SU-DHL-6 (cell line): ENCODE results near the gene NPAP1.

ENCODE experiments used
- H2AFZ ChIP-seq: fragments of 200-600 bp; sonication (generic); 2 replicates; pipeline ENCODE4 v1.6.1; 2014; ENCODE audit warnings: low read depth, mild to moderate bottlenecking, moderate library complexity, mixed read lengths, antibody characterized with exemption, low read length; ENCODE audit not compliant: severe bottlenecking
- H3F3A ChIP-seq: fragments of 200-600 bp; shearing (Covaris generic); 2 replicates; pipeline ENCODE4 v1.6.0; 2016; ENCODE audit warnings: antibody characterized with exemption, mild to moderate bottlenecking; ENCODE audit not compliant: insufficient read depth
- H3K27ac ChIP-seq: fragments of 200-600 bp; sonication (generic); 2 replicates; pipeline ENCODE4 v1.5.1; 2016; ENCODE audit warnings: low read depth, mild to moderate bottlenecking, low read length, moderate library complexity, mixed read lengths
- H3K27me3 ChIP-seq: fragments of 200-600 bp; sonication (generic), shearing (Covaris generic); 2 replicates; pipeline ENCODE4 v1.6.0; 2014; ENCODE audit warnings: mild to moderate bottlenecking, low read length
- H3K36me3 ChIP-seq: fragments of 200-600 bp; sonication (generic); 2 replicates; pipeline ENCODE4 v1.6.1; 2014; ENCODE audit warnings: mild to moderate bottlenecking, low read length, mixed read lengths
- H3K4me2 ChIP-seq: fragments of 300-600, 200-600 bp; shearing (Covaris generic), sonication (generic); 2 replicates; pipeline ENCODE4 v1.6.0; 2014; ENCODE audit warnings: low read length, low read depth, mild to moderate bottlenecking; ENCODE audit not compliant: poor library complexity, severe bottlenecking
- H3K4me3 ChIP-seq: fragments of 200-600 bp; sonication (generic); 2 replicates; pipeline ENCODE4 v1.5.1; 2014; ENCODE audit warnings: antibody characterized with exemption, low read length, mild to moderate bottlenecking, mixed read lengths; ENCODE audit not compliant: insufficient read depth, poor library complexity, severe bottlenecking
- H3K79me2 ChIP-seq: fragments of 200-600 bp; sonication (generic); 2 replicates; pipeline ENCODE4 v1.6.1; 2014; ENCODE audit warnings: mild to moderate bottlenecking, low read length, moderate library complexity; ENCODE audit not compliant: insufficient read depth
- H3K9ac ChIP-seq: fragments of 200-600 bp; sonication (generic); 2 replicates; pipeline ENCODE4 v1.7.0; 2014; ENCODE audit warnings: mild to moderate bottlenecking, low read length
- H3K9me2 ChIP-seq: fragments of 200-600 bp; sonication (generic); replicated peaks from 2 replicates; pipeline ENCODE4 v1.6.1; 2014; ENCODE audit warnings: low read length; ENCODE audit not compliant: insufficient read depth
- H3K9me3 ChIP-seq: fragments of 200-600 bp; sonication (generic); 2 replicates; pipeline ENCODE4 v1.6.1; 2014; ENCODE audit warnings: low read length, mixed read lengths; ENCODE audit not compliant: insufficient read depth
- H4K20me1 ChIP-seq: fragments of 200-600 bp; sonication (generic); 2 replicates; pipeline ENCODE4 v1.6.1; 2014; ENCODE audit warnings: low read depth, mild to moderate bottlenecking, antibody characterized with exemption, low read length, moderate library complexity, mixed read lengths
- CTCF ChIP-seq: fragments of 200-600 bp; sonication (generic); IDR thresholded peaks from one replicate; pipeline ENCODE4 v1.5.1; 2017; ENCODE audit warnings: antibody characterized with exemption, mild to moderate bottlenecking, low read length, moderate library complexity; ENCODE audit not compliant: insufficient read depth, poor library complexity, severe bottlenecking
- EZH2phosphoT487 ChIP-seq: fragments of 200-600 bp; sonication (generic), shearing (Covaris generic); conservative IDR thresholded peaks from 2 replicates; pipeline ENCODE4 v1.6.1; 2018; ENCODE audit warnings: mild to moderate bottlenecking, antibody characterized with exemption, low read length, moderate library complexity, mixed read lengths

Gene NPAP1

GRCh38 chr15:24696842-24697241 lies 21.3 kb downstream of the NPAP1 start:
- Histone ChIP-seq H3F3A (no peaks in the 10 kb centered on the region), H3K4me3 (no peak overlapping the region), H2AFZ (no peak overlapping the region), H3K36me3 (no peaks in the 10 kb centered on the region), H3K79me2 (no peaks in the 10 kb centered on the region), H3K9me2 (no peaks in the 10 kb centered on the region), H3K27ac (no peak overlapping the region), H3K9ac (no peak overlapping the region), H3K27me3 (no peaks in the 10 kb centered on the region), H3K4me2 (no peak overlapping the region), H3K9me3 (no peaks in the 10 kb centered on the region), H4K20me1 (no peaks in the 10 kb centered on the region)
- TF ChIP-seq EZH2phosphoT487 (no peak), CTCF (no peak)

- Histone ChIP-seq H4K20me1 (no peaks in the 10 kb centered on the region), H3K36me3 (no peaks in the 10 kb centered on the region), H3K4me3 (no peak overlapping the region), H3K27me3 (no peaks in the 10 kb centered on the region), H3K4me2 (no peak overlapping the region), H3K9ac (no peak overlapping the region), H2AFZ (no peak overlapping the region), H3K9me2 (no peaks in the 10 kb centered on the region), H3F3A (no peaks in the 10 kb centered on the region), H3K79me2 (no peaks in the 10 kb centered on the region), H3K9me3 (no peaks in the 10 kb centered on the region), H3K27ac (no peak overlapping the region)
- TF ChIP-seq CTCF = no peak
- no peak for TF ChIP-seq EZH2phosphoT487
Measured at GRCh38 chr15:24718289-24719082, 42.9 kb downstream of the NPAP1 start.

- Histone ChIP-seq H3K9me3 (no peaks in the 10 kb centered on the region), H3K36me3 (no peaks in the 10 kb centered on the region), H3K9me2 (no peaks in the 10 kb centered on the region), H3K79me2 (no peaks in the 10 kb centered on the region), H3K9ac (no peak overlapping the region), H3K4me2 (no peak overlapping the region), H4K20me1 (no peaks in the 10 kb centered on the region), H3K27me3 (no peaks in the 10 kb centered on the region), H3K27ac (no peak overlapping the region), H2AFZ (no peak overlapping the region), H3F3A (no peaks in the 10 kb centered on the region), H3K4me3 (no peak overlapping the region)
- TF ChIP-seq EZH2phosphoT487 (no peak), CTCF (no peak)
Measured at GRCh38 chr15:24729760-24730159, 54.2 kb downstream of the NPAP1 start.
